ENCODE measurements around the gene ANKRD28.

ANKRD28 gene

GRCh38 chr3:15660055-15660935, 137.5 kb downstream of the ANKRD28 start:
- no peak for TF ChIP-seq CTCF (IDR thresholded peaks at IDR 0.05)

- TF ChIP-seq CTCF (IDR thresholded peaks at IDR 0.05), result no peak
Observed at GRCh38 chr3:15659254-15659975, 138.4 kb downstream of the ANKRD28 start.

- TF ChIP-seq CTCF (IDR thresholded peaks at IDR 0.05), result no peak
Observed at GRCh38 chr3:15657016-15657415, 140.8 kb downstream of the ANKRD28 start.

GRCh38 chr3:15656342-15656741, 141.4 kb downstream of the ANKRD28 start:
- TF ChIP-seq CTCF (IDR thresholded peaks at IDR 0.05), result no peak

- no peak for TF ChIP-seq CTCF (IDR thresholded peaks at IDR 0.05)
Observed at GRCh38 chr3:15654891-15655290, 142.9 kb downstream of the ANKRD28 start.

- TF ChIP-seq CTCF (IDR thresholded peaks at IDR 0.05), result no peak
Observed at GRCh38 chr3:15654127-15654526, 143.7 kb downstream of the ANKRD28 start.

- no peak for TF ChIP-seq CTCF (IDR thresholded peaks at IDR 0.05)
Observed at GRCh38 chr3:15653321-15653720, 144.5 kb downstream of the ANKRD28 start.

Measured in LNCAP (cell line).